Measurements from ENCODE around the gene MAB21L4. TPM values are rescaled to one million over a fixed set of nuclear protein-coding genes. Genes with fewer than 3 reads are reported as not detected.

The MAB21L4 gene
- total and polyA plus RNA-seq, 2 of the 8 experiments (the other 6 are each of a cell fraction or from before 2014, with no cell fraction given): 0.11 TPM; not detected in 1

DNA sequence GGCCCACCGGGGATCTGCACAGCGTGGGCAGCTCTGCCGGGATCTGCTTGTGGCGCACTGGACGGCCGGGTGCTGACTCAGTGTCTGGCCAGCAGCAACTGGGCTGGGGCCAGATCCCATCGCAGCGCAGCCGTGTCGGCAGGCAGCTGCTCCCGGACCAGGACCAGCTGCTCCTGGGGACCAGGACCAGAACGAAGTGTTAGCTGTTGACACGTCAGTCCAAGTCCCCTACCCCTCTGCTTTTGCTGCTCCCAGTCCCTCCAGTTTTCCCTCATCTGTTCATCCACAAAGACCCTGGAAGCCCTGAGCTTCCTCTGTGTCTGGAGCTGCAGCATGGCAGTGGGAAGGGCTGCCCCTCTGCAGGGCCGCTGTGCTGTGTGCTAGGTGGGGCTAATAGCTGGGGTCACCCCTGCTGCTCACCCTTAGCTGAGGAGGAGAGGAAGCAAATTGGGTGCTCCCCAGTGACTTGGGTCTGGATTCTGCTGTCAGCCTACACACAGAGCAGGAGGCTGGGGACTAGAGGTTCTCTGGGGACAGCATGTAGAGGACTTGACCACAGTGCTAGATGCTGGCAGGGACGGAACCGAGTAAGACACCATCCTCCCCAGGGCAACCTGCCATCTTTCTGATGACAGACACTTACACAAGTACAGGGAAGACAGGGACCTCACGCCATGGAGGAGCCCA, 59.0 kb downstream of the MAB21L4 start (continued):
- TF ChIP-seq, protein P1, sequence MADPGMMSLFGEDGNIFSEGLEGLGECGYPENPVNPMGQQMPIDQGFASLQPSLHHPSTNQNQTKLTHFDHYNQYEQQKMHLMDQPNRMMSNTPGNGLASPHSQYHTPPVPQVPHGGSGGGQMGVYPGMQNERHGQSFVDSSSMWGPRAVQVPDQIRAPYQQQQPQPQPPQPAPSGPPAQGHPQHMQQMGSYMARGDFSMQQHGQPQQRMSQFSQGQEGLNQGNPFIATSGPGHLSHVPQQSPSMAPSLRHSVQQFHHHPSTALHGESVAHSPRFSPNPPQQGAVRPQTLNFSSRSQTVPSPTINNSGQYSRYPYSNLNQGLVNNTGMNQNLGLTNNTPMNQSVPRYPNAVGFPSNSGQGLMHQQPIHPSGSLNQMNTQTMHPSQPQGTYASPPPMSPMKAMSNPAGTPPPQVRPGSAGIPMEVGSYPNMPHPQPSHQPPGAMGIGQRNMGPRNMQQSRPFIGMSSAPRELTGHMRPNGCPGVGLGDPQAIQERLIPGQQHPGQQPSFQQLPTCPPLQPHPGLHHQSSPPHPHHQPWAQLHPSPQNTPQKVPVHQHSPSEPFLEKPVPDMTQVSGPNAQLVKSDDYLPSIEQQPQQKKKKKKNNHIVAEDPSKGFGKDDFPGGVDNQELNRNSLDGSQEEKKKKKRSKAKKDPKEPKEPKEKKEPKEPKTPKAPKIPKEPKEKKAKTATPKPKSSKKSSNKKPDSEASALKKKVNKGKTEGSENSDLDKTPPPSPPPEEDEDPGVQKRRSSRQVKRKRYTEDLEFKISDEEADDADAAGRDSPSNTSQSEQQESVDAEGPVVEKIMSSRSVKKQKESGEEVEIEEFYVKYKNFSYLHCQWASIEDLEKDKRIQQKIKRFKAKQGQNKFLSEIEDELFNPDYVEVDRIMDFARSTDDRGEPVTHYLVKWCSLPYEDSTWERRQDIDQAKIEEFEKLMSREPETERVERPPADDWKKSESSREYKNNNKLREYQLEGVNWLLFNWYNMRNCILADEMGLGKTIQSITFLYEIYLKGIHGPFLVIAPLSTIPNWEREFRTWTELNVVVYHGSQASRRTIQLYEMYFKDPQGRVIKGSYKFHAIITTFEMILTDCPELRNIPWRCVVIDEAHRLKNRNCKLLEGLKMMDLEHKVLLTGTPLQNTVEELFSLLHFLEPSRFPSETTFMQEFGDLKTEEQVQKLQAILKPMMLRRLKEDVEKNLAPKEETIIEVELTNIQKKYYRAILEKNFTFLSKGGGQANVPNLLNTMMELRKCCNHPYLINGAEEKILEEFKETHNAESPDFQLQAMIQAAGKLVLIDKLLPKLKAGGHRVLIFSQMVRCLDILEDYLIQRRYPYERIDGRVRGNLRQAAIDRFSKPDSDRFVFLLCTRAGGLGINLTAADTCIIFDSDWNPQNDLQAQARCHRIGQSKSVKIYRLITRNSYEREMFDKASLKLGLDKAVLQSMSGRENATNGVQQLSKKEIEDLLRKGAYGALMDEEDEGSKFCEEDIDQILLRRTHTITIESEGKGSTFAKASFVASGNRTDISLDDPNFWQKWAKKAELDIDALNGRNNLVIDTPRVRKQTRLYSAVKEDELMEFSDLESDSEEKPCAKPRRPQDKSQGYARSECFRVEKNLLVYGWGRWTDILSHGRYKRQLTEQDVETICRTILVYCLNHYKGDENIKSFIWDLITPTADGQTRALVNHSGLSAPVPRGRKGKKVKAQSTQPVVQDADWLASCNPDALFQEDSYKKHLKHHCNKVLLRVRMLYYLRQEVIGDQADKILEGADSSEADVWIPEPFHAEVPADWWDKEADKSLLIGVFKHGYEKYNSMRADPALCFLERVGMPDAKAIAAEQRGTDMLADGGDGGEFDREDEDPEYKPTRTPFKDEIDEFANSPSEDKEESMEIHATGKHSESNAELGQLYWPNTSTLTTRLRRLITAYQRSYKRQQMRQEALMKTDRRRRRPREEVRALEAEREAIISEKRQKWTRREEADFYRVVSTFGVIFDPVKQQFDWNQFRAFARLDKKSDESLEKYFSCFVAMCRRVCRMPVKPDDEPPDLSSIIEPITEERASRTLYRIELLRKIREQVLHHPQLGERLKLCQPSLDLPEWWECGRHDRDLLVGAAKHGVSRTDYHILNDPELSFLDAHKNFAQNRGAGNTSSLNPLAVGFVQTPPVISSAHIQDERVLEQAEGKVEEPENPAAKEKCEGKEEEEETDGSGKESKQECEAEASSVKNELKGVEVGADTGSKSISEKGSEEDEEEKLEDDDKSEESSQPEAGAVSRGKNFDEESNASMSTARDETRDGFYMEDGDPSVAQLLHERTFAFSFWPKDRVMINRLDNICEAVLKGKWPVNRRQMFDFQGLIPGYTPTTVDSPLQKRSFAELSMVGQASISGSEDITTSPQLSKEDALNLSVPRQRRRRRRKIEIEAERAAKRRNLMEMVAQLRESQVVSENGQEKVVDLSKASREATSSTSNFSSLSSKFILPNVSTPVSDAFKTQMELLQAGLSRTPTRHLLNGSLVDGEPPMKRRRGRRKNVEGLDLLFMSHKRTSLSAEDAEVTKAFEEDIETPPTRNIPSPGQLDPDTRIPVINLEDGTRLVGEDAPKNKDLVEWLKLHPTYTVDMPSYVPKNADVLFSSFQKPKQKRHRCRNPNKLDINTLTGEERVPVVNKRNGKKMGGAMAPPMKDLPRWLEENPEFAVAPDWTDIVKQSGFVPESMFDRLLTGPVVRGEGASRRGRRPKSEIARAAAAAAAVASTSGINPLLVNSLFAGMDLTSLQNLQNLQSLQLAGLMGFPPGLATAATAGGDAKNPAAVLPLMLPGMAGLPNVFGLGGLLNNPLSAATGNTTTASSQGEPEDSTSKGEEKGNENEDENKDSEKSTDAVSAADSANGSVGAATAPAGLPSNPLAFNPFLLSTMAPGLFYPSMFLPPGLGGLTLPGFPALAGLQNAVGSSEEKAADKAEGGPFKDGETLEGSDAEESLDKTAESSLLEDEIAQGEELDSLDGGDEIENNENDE (IDR thresholded peaks at IDR 0.05; ENCODE audit: insufficient replicate concordance, low read length): no peak
- TF ChIP-seq RBBP5 (IDR thresholded peaks at IDR 0.05; ENCODE audit: borderline replicate concordance, low read depth, low read length) (no peak), CTBP2 (IDR thresholded peaks at IDR 0.05; ENCODE audit: borderline replicate concordance, insufficient read depth, insufficient read length, low read length) (no peak), BCL11A (IDR thresholded peaks at IDR 0.05; ENCODE audit: low read depth in 2 of 2, low read length in 2 of 2) (no peak), POU5F1 (IDR thresholded peaks at IDR 0.05; ENCODE audit: low read depth, low read length) (no peak), MAFK (IDR thresholded peaks at IDR 0.05; ENCODE audit: low read depth, low read length) (no peak), SP4 (IDR thresholded peaks at IDR 0.05; ENCODE audit: low read length) (no peak), SIN3A (conservative IDR thresholded peaks at IDR 0.05 in 1 of 2, IDR thresholded peaks at IDR 0.05 in 1 of 2; ENCODE audit: low read depth in 1 of 2, low read length in 2 of 2) (no peak)

All from H1 (cell line).